Uterus (tissue), 2 donors: Measurements from ENCODE around the gene LFNG.

Source experiments
- CTCF ChIP-seq, 4 experiments: fragments of 200-600 bp in 2 of 4; fragments of 450-650 bp in 2 of 4; sonication (generic) in 2 of 4; IDR thresholded peaks; one replicate each; pipeline ENCODE4 v1.5.1; 2016 to 2019; ENCODE audit warnings: antibody characterized with exemption in 4 of 4, mild to moderate bottlenecking in 2 of 4, moderate library complexity in 1 of 4
- POLR2A ChIP-seq, 2 donors: fragments of 450-650 bp; IDR thresholded peaks; one replicate each; pipeline ENCODE4 v1.6.1; 2016; ENCODE audit warnings: antibody characterized with exemption in 2 of 2, mild to moderate bottlenecking in 1 of 2, moderate library complexity in 1 of 2

- TF ChIP-seq CTCF (IDR thresholded peaks at IDR 0.05) (no peak), POLR2A (IDR thresholded peaks at IDR 0.05) (no peak)
Observed at GRCh38 chr7:2490181-2490651, 29.4 kb upstream of the LFNG start.
